Testis (tissue), 2 donors: ENCODE measurements around the gene PINK1.

Experiments
- CTCF ChIP-seq, 3 experiments: fragments of 450-650 bp in 2 of 3; fragments of 200-600 bp in 1 of 3; sonication (generic) in 1 of 3; IDR thresholded peaks; one replicate each; pipeline ENCODE4 v1.5.1; 2016 to 2019; ENCODE audit warnings: antibody characterized with exemption in 3 of 3, mild to moderate bottlenecking in 2 of 3, moderate library complexity in 1 of 3
- POLR2A ChIP-seq: fragments of 450-650 bp; IDR thresholded peaks from one replicate; pipeline ENCODE4 v1.6.1; 2017; ENCODE audit warnings: antibody characterized with exemption, mild to moderate bottlenecking, moderate library complexity

- TF ChIP-seq CTCF (IDR thresholded peaks at IDR 0.05) (no peak), POLR2A (no peak)
These were observed 15.7 kb downstream of the PINK1 start for GRCh38 chr1:20648946-20649345.
